ENCODE data around the gene NFASC.

NFASC gene

DNA sequence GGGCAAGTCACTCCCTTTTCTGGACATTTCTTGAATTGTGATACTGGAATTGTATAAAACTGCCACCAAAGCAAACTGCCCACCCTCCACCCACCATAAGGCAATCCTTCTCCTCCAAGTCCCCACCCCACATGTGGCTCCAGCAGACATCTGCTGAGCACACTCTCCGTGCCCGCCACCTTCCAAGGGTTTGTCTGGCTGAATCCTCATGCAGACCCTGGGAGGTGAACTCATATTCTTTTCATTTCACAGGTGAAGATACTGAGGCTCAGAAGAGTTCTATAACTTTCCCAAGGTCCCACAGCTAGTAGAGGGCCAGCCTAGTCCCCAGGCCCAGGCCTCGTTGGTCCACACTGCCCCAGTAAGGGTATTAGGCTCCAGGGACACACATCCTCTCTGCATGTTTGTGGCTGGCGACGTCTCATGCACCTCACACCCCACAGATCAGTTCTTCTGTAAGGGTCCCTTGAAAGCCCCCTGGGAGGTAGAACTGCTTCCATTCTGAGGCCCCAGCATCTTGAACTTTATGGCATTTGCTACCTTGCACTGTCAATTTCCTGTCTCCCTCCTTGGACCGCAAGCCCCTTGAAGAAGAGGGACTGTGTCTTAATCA lies 186.4 kb downstream of the NFASC start:
- Histone ChIP-seq H3K4me2 (ENCODE audit: low read length) (no peak overlapping the region), H3K79me2 (ENCODE audit: low read length) (no peaks in the 10 kb centered on the region), H4K20me1 (ENCODE audit: insufficient read depth, low read length) (no peaks in the 10 kb centered on the region), H3K4me3 (ENCODE audit: low read length) (no peak overlapping the region), H2AFZ (ENCODE audit: low read depth, low read length) (no peak overlapping the region), H3K4me1 (ENCODE audit: low read length) (peaks cover 16% of the 10 kb centered on the region), H3K27me3 (ENCODE audit: low read depth, low read length) (peaks cover 33% of the 10 kb centered on the region), H3K9me3 (ENCODE audit: insufficient read depth, low read length) (no peaks in the 10 kb centered on the region), H3K9ac (ENCODE audit: low read length) (no peak overlapping the region), H3K36me3 (replicated peaks; ENCODE audit: low read depth, low read length) (no peaks in the 10 kb centered on the region), H3K27ac (ENCODE audit: low read length) (no peak overlapping the region)
- TF ChIP-seq EZH2phosphoT487 (IDR thresholded peaks at IDR 0.05; ENCODE audit: low read depth) (no peak), CTCF (IDR thresholded peaks at IDR 0.05; ENCODE audit: low read depth, low read length) (no peak)

DNA sequence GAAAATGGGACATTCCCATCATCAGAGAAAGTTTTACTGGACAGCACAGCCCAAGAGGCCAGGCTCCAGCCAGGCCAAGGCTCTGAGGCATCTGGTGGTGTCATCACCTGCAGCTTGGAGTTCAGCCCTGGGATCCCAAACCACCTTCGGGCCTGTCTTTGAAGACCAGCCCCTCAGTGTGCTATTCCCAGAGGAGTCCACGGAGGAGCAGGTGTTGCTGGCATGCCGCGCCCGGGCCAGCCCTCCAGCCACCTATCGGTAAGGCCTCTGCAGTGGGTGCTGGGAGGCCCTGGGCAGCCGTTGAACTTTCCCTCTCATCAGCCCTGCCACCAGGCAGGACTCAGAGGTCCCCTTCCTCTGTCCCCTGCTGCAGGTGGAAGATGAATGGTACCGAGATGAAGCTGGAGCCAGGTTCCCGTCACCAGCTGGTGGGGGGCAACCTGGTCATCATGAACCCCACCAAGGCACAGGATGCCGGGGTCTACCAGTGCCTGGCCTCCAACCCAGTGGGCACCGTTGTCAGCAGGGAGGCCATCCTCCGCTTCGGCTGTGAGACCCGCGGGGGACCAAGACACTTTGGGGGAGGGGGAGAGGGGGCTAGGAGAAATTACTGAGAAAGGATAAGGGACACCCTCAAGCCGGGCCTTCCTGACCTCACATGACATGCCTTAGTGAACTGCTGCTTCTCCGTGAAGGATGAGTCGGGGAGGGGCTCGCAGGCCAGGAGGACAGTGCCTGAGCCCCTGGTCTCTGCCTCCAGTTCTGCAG lies 187.3 kb downstream of the NFASC start:
- H2AFZ ChIP-seq (ENCODE audit: low read depth, low read length): no peak overlapping the region
- H3K9ac ChIP-seq (ENCODE audit: low read length): no peak overlapping the region
- no peak overlapping the region for H3K4me2 ChIP-seq (ENCODE audit: low read length)
- H3K36me3 ChIP-seq (replicated peaks; ENCODE audit: low read depth, low read length): no peaks in the 10 kb centered on the region
- no peaks in the 10 kb centered on the region for H4K20me1 ChIP-seq (ENCODE audit: insufficient read depth, low read length)
- H3K27me3 ChIP-seq (ENCODE audit: low read depth, low read length): peaks cover 24% of the 10 kb centered on the region
- no peaks in the 10 kb centered on the region for H3K9me3 ChIP-seq (ENCODE audit: insufficient read depth, low read length)
- H3K4me1 ChIP-seq (ENCODE audit: low read length): peaks cover 10% of the 10 kb centered on the region
- no peak overlapping the region for H3K27ac ChIP-seq (ENCODE audit: low read length)
- H3K4me3 ChIP-seq (ENCODE audit: low read length): no peak overlapping the region
- TF ChIP-seq CTCF (IDR thresholded peaks at IDR 0.05; ENCODE audit: low read depth, low read length) (no peak), EZH2phosphoT487 (IDR thresholded peaks at IDR 0.05; ENCODE audit: low read depth) (no peak)
- no peaks in the 10 kb centered on the region for H3K79me2 ChIP-seq (ENCODE audit: low read length)

- peaks cover 13% of the 10 kb centered on the region for H3K4me1 ChIP-seq (ENCODE audit: low read length)
- no peak overlapping the region for H3K9ac ChIP-seq (ENCODE audit: low read length)
- no peak overlapping the region for H3K4me2 ChIP-seq (ENCODE audit: low read length)
Measured at GRCh38 chr1:205058853-205059252, 188.2 kb downstream of the NFASC start.

More at GRCh38 chr1:205058853-205059252, 188.2 kb downstream of the NFASC start:
- Histone ChIP-seq H3K27me3 (ENCODE audit: low read depth, low read length) (peaks cover 15% of the 10 kb centered on the region), H4K20me1 (ENCODE audit: insufficient read depth, low read length) (no peaks in the 10 kb centered on the region), H3K36me3 (replicated peaks; ENCODE audit: low read depth, low read length) (no peaks in the 10 kb centered on the region), H3K4me3 (ENCODE audit: low read length) (no peak overlapping the region), H3K9me3 (ENCODE audit: insufficient read depth, low read length) (no peaks in the 10 kb centered on the region), H3K27ac (ENCODE audit: low read length) (no peak overlapping the region), H3K79me2 (ENCODE audit: low read length) (no peaks in the 10 kb centered on the region), H2AFZ (ENCODE audit: low read depth, low read length) (no peak overlapping the region)
- TF ChIP-seq EZH2phosphoT487 (IDR thresholded peaks at IDR 0.05; ENCODE audit: low read depth): no peak
- TF ChIP-seq CTCF (IDR thresholded peaks at IDR 0.05; ENCODE audit: low read depth, low read length): no peak
